Measurements from ENCODE around the gene GABRG3. TPM values are rescaled to one million over a fixed set of nuclear protein-coding genes. Genes with fewer than 3 reads are reported as not detected.

GABRG3 gene
- total and polyA plus RNA-seq, 9 of the 15 experiments (the other 6 are each of a cell fraction or from before 2014, with no cell fraction given): 4.0 to 15.1 (median 11.2) TPM

DNA sequence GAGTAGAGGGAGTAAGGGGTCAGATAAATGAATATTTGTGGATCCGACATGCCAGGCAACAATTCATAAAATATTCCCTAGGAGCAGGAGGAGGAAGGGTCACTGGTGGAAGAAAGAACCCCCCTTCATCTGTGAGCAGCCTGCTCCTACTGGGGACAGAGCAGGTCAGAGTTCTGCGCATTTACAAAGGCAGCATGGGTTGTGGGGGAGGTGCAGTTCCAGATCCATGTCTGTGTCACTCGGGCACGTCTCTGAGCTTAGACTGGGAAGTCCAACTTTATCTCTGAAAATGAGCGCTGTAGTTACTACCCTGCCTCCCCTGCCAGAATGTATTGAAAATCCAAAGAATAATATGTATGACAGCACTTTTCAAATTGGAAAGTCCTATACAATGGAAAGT is 115.2 kb downstream of the GABRG3 start (continued):
- TF ChIP-seq, protein P1, sequence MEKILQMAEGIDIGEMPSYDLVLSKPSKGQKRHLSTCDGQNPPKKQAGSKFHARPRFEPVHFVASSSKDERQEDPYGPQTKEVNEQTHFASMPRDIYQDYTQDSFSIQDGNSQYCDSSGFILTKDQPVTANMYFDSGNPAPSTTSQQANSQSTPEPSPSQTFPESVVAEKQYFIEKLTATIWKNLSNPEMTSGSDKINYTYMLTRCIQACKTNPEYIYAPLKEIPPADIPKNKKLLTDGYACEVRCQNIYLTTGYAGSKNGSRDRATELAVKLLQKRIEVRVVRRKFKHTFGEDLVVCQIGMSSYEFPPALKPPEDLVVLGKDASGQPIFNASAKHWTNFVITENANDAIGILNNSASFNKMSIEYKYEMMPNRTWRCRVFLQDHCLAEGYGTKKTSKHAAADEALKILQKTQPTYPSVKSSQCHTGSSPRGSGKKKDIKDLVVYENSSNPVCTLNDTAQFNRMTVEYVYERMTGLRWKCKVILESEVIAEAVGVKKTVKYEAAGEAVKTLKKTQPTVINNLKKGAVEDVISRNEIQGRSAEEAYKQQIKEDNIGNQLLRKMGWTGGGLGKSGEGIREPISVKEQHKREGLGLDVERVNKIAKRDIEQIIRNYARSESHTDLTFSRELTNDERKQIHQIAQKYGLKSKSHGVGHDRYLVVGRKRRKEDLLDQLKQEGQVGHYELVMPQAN (IDR thresholded peaks at IDR 0.05; ENCODE audit: borderline replicate concordance): no peak
- TF ChIP-seq FOXA3 (CRISPR knock-in tag; conservative IDR thresholded peaks at IDR 0.05 in 1 of 2, IDR thresholded peaks at IDR 0.05 in 1 of 2) (no peak), GATAD2A (IDR thresholded peaks at IDR 0.05) (no peak), SLC30A9 (CRISPR knock-in tag; IDR thresholded peaks at IDR 0.05) (no peak), ZBTB7A (IDR thresholded peaks at IDR 0.05; ENCODE audit: borderline replicate concordance, control insufficient read depth, low read depth, low read length) (no peak), EZH2 (IDR thresholded peaks at IDR 0.05; ENCODE audit: borderline replicate concordance, low read depth, low read length) (no peak), NBN (IDR thresholded peaks at IDR 0.05; ENCODE audit: low read depth) (no peak), DMBX1 (CRISPR knock-in tag; IDR thresholded peaks at IDR 0.05; ENCODE audit: borderline replicate concordance) (no peak), SMARCE1 (IDR thresholded peaks at IDR 0.05) (0 out of 2 replicates have a peak, but pooled peaks have one; percentile 15), LEF1 (IDR thresholded peaks at IDR 0.05) (peak; percentile 76; the same call in 1 of the 2 replicates), ZNF584 (CRISPR knock-in tag; IDR thresholded peaks at IDR 0.05; ENCODE audit: low read depth) (no peak), XRCC4 (IDR thresholded peaks at IDR 0.05; ENCODE audit: extremely low read depth, insufficient read depth, insufficient read length) (no peak), ZNF384 (IDR thresholded peaks at IDR 0.05; ENCODE audit: low read depth, low read length) (0 out of 2 replicates have a peak, but pooled peaks have one; percentile 18), SIRT6 (IDR thresholded peaks at IDR 0.05; ENCODE audit: low read depth, low read length) (no peak), ZNF551 (CRISPR knock-in tag; IDR thresholded peaks at IDR 0.05) (no peak), PPARD (CRISPR knock-in tag; IDR thresholded peaks at IDR 0.05) (no peak), STAT5B (CRISPR knock-in tag; IDR thresholded peaks at IDR 0.05) (no peak), PTBP1 (IDR thresholded peaks at IDR 0.05; ENCODE audit: low read depth, low read length) (no peak)
- TF ChIP-seq, protein P2, sequence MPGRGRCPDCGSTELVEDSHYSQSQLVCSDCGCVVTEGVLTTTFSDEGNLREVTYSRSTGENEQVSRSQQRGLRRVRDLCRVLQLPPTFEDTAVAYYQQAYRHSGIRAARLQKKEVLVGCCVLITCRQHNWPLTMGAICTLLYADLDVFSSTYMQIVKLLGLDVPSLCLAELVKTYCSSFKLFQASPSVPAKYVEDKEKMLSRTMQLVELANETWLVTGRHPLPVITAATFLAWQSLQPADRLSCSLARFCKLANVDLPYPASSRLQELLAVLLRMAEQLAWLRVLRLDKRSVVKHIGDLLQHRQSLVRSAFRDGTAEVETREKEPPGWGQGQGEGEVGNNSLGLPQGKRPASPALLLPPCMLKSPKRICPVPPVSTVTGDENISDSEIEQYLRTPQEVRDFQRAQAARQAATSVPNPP (IDR thresholded peaks at IDR 0.05; ENCODE audit: borderline replicate concordance, insufficient read depth, insufficient read length): no peak
- TF ChIP-seq, protein P3, sequence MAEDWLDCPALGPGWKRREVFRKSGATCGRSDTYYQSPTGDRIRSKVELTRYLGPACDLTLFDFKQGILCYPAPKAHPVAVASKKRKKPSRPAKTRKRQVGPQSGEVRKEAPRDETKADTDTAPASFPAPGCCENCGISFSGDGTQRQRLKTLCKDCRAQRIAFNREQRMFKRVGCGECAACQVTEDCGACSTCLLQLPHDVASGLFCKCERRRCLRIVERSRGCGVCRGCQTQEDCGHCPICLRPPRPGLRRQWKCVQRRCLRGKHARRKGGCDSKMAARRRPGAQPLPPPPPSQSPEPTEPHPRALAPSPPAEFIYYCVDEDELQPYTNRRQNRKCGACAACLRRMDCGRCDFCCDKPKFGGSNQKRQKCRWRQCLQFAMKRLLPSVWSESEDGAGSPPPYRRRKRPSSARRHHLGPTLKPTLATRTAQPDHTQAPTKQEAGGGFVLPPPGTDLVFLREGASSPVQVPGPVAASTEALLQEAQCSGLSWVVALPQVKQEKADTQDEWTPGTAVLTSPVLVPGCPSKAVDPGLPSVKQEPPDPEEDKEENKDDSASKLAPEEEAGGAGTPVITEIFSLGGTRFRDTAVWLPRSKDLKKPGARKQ (CRISPR knock-in tag; IDR thresholded peaks at IDR 0.05): no peak
- TF ChIP-seq, protein P4, sequence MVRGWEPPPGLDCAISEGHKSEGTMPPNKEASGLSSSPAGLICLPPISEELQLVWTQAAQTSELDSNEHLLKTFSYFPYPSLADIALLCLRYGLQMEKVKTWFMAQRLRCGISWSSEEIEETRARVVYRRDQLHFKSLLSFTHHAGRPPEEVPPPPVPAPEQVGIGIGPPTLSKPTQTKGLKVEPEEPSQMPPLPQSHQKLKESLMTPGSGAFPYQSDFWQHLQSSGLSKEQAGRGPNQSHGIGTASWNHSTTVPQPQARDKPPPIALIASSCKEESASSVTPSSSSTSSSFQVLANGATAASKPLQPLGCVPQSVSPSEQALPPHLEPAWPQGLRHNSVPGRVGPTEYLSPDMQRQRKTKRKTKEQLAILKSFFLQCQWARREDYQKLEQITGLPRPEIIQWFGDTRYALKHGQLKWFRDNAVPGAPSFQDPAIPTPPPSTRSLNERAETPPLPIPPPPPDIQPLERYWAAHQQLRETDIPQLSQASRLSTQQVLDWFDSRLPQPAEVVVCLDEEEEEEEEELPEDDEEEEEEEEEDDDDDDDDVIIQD (CRISPR knock-in tag; IDR thresholded peaks at IDR 0.05): no peak
- TF ChIP-seq, protein P5, sequence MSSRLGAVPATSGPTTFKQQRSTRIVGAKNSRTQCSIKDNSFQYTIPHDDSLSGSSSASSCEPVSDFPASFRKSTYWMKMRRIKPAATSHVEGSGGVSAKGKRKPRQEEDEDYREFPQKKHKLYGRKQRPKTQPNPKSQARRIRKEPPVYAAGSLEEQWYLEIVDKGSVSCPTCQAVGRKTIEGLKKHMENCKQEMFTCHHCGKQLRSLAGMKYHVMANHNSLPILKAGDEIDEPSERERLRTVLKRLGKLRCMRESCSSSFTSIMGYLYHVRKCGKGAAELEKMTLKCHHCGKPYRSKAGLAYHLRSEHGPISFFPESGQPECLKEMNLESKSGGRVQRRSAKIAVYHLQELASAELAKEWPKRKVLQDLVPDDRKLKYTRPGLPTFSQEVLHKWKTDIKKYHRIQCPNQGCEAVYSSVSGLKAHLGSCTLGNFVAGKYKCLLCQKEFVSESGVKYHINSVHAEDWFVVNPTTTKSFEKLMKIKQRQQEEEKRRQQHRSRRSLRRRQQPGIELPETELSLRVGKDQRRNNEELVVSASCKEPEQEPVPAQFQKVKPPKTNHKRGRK (tag; IDR thresholded peaks at IDR 0.05): no peak

Data from K562 (cell line).